Measurements from ENCODE around the gene SUMO3. TPM values are rescaled to one million over a fixed set of nuclear protein-coding genes. Genes with fewer than 3 reads are reported as not detected.
A peak's percentile ranks its signal among the peaks of the same experiment; 100 is the strongest.

SUMO3 gene
- total RNA-seq, 6 donors from 2014 or later: 46.1 to 97.6 (median 73.2) TPM

- Histone ChIP-seq H3K4me3 (no peak overlapping the region), H3K36me3 (peaks cover 11 to 63% (median 48%) of the 10 kb centered on the region in 4 donors), H3K9me3 (no peaks in the 10 kb centered on the region), H3K4me1 (peaks cover 15 to 19% (median 17%) of the 10 kb centered on the region in 4 donors), H3K27me3 (no peaks in the 10 kb centered on the region), H3K27ac (no peak overlapping the region)
- ATAC-seq (ENCODE audit: low FRiP score in 2 of 2) (no peak), DNase-seq (no peak)
- 76 to 79% methylated on average over 4 of the region's 4 CpGs for WGBS, 2 donors
- TF ChIP-seq EP300 (IDR thresholded peaks at IDR 0.05) (no peak), CTCF (IDR thresholded peaks at IDR 0.05) (no peak), POLR2A (IDR thresholded peaks at IDR 0.05) (no peak), POLR2AphosphoS5 (IDR thresholded peaks at IDR 0.05) (no peak)
Observed at GRCh38 chr21:44805226-44805625, 12.6 kb downstream of the SUMO3 start.

GRCh38 chr21:44804762-44805161, 13.1 kb downstream of the SUMO3 start:
- Histone ChIP-seq H3K4me1 (peaks cover 20 to 24% (median 22%) of the 10 kb centered on the region in 4 donors), H3K4me3 (no peak overlapping the region), H3K27me3 (no peaks in the 10 kb centered on the region), H3K27ac (no peak overlapping the region), H3K36me3 (peaks cover 7 to 59% (median 44%) of the 10 kb centered on the region in 4 donors), H3K9me3 (no peaks in the 10 kb centered on the region)
- ATAC-seq (ENCODE audit: low FRiP score in 2 of 2) (no peak), DNase-seq (no peak)
- 77 to 89% methylated on average over 6 of the region's 6 CpGs for WGBS, 2 donors
- no peak for TF ChIP-seq CTCF (IDR thresholded peaks at IDR 0.05)
- no peak for TF ChIP-seq POLR2A (IDR thresholded peaks at IDR 0.05)
- no peak for TF ChIP-seq EP300 (IDR thresholded peaks at IDR 0.05)
- TF ChIP-seq POLR2AphosphoS5 (IDR thresholded peaks at IDR 0.05): no peak

- Histone ChIP-seq H3K36me3 (peaks cover 3 to 48% (median 38%) of the 10 kb centered on the region in 4 donors), H3K27me3 (no peaks in the 10 kb centered on the region), H3K4me3 (no peak overlapping the region), H3K27ac (no peak overlapping the region), H3K4me1 (peaks cover 26 to 34% (median 29%) of the 10 kb centered on the region in 4 donors), H3K9me3 (no peaks in the 10 kb centered on the region)
- ATAC-seq (ENCODE audit: low FRiP score in 2 of 2): no peak
- 61 to 74% methylated on average over 3 of the region's 3 CpGs for WGBS, 2 donors
- DNase-seq: no peak
- TF ChIP-seq POLR2AphosphoS5 (IDR thresholded peaks at IDR 0.05) (no peak), EP300 (IDR thresholded peaks at IDR 0.05) (no peak), CTCF (IDR thresholded peaks at IDR 0.05) (no peak), POLR2A (IDR thresholded peaks at IDR 0.05) (no peak)
Observed at GRCh38 chr21:44803651-44804050, 14.2 kb downstream of the SUMO3 start.

- TF ChIP-seq EP300 (IDR thresholded peaks at IDR 0.05) (no peak), CTCF (IDR thresholded peaks at IDR 0.05) (no peak), POLR2AphosphoS5 (IDR thresholded peaks at IDR 0.05) (no peak), POLR2A (IDR thresholded peaks at IDR 0.05) (no peak)
- Histone ChIP-seq H3K4me1 (peaks cover 26 to 34% (median 29%) of the 10 kb centered on the region in 4 donors), H3K4me3 (peak overlapping the region; percentile 88 to 96 (median 90)), H3K9me3 (no peaks in the 10 kb centered on the region), H3K36me3 (peaks cover 3 to 41% (median 28%) of the 10 kb centered on the region in 4 donors), H3K27me3 (no peaks in the 10 kb centered on the region), H3K27ac (peak overlapping the region in 3 of 4 donors; percentile 74 to 85 (median 77))
- DNase-seq (peak in 1 of 2 donors; percentile 81), ATAC-seq (ENCODE audit: low FRiP score in 2 of 2) (peak; percentile 14 to 38)
- 35 to 37% methylated on average over 20 to 21 of the region's 32 CpGs for WGBS, 2 donors
Observed at GRCh38 chr21:44802396-44803153, 15.3 kb downstream of the SUMO3 start.
